Measurements from ENCODE around the gene CAMKMT.
A peak's percentile ranks its signal among the peaks of the same experiment; 100 is the strongest.

Gene CAMKMT

GRCh38 chr2:44706681-44707553, 345.2 kb downstream of the CAMKMT start:
- DNase-seq: no peak

- peak; percentile 23 to 42 for DNase-seq
Observed at GRCh38 chr2:44707945-44708660, 346.4 kb downstream of the CAMKMT start.

- no peak for DNase-seq
Observed at GRCh38 chr2:44708661-44709000, 346.9 kb downstream of the CAMKMT start.

- DNase-seq: peak in 1 of 2 donors; percentile 68
Observed at GRCh38 chr2:44713170-44713569, 351.4 kb downstream of the CAMKMT start.

- DNase-seq: no peak
Observed at GRCh38 chr2:44715671-44716081, 353.9 kb downstream of the CAMKMT start.

- DNase-seq: no peak
Observed at GRCh38 chr2:44716131-44716530, 354.4 kb downstream of the CAMKMT start.

GRCh38 chr2:44718431-44718830, 356.7 kb downstream of the CAMKMT start:
- DNase-seq: no peak

- no peak for DNase-seq
Observed at GRCh38 chr2:44719562-44719961, 357.8 kb downstream of the CAMKMT start.

- no peak for DNase-seq
Observed at GRCh38 chr2:44722026-44722625, 360.4 kb downstream of the CAMKMT start.

GRCh38 chr2:44723921-44724320, 362.2 kb downstream of the CAMKMT start:
- no peak for DNase-seq

- no peak for DNase-seq
Observed at GRCh38 chr2:44730593-44730992, 368.8 kb downstream of the CAMKMT start.

GRCh38 chr2:44731505-44731904, 369.8 kb downstream of the CAMKMT start:
- DNase-seq: no peak

GRCh38 chr2:44736270-44736942, 374.7 kb downstream of the CAMKMT start:
- DNase-seq: no peak

GRCh38 chr2:44740678-44741077, 378.9 kb downstream of the CAMKMT start:
- no peak for DNase-seq

- DNase-seq: no peak
Observed at GRCh38 chr2:44741507-44741906, 379.8 kb downstream of the CAMKMT start.

- DNase-seq: no peak
Observed at GRCh38 chr2:44742057-44742456, 380.3 kb downstream of the CAMKMT start.

- no peak for DNase-seq
Observed at GRCh38 chr2:44743473-44743872, 381.7 kb downstream of the CAMKMT start.

GRCh38 chr2:44744961-44745892, 383.5 kb downstream of the CAMKMT start:
- DNase-seq: no peak

- DNase-seq: no peak
Observed at GRCh38 chr2:44745922-44746766, 384.4 kb downstream of the CAMKMT start.

- no peak for DNase-seq
Observed at GRCh38 chr2:44746856-44747615, 385.3 kb downstream of the CAMKMT start.

Measured in CD4-positive, alpha-beta T cell treated with Interleukin-4 for 1 hour (primary cell).